HG03103 (cell line): Measurements from ENCODE around the gene SACM1L.
"Not testable (repeated sequence)": the region's sequence is repeated elsewhere in the genome, so short reads cannot be mapped to it uniquely, and the experiment has no call there.

Experiments used
- ATAC-seq: cut with Tn5 transposase; IDR thresholded peaks from one replicate; pipeline ENCODE4 v1.9.1; 2021; ENCODE audit warnings: low read depth; ENCODE audit not compliant: unreplicated experiment

The SACM1L gene

GRCh38 chr3:45666757-45667431 lies 22.3 kb upstream of the SACM1L start:
- ATAC-seq = no peak

- no peak for ATAC-seq
These were observed 21.6 kb upstream of the SACM1L start for GRCh38 chr3:45667569-45667934.

GRCh38 chr3:45670436-45670835 lies 18.8 kb upstream of the SACM1L start:
- no peak for ATAC-seq

- ATAC-seq = no peak
These were observed 18.2 kb upstream of the SACM1L start for GRCh38 chr3:45670991-45671390.

GRCh38 chr3:45673273-45673672 lies 15.9 kb upstream of the SACM1L start:
- ATAC-seq = no peak

DNA sequence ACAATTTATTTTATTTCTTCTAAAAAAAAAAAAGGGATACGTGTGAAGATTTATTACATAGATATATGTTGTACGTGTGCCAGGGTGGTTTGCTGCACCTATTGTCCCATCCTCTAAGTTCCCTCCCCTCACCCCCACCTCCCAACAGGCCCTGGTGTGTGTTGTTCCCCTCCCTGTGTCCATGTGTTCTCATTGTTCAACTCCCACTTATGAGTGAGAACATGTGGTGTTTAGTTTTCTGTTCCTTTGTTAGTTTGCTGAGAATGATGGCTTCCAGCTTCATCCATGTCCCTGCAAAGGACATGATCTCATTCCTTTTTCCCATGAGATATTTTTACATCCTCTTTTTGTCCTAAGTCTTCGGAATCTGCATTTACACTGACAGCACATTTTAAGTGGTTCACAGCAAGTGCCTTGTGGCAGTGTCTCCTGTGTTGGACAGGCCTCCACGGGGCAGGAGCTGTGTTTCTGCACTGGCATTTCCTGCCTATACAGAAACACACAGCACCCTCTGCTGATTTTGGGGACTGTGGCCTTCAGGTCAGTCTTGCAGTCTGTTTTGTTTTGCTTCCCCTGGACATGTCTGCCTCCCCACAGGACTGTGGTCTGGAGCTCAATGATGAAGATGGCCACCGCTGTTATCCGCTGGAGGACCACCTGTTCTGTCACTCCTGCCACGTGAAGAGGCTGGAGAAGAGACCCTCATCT lies 12.7 kb upstream of the SACM1L start:
- no peak for ATAC-seq

- no peak for ATAC-seq
These were observed 12.2 kb upstream of the SACM1L start for GRCh38 chr3:45677033-45677446.

GRCh38 chr3:45677841-45678240 lies 11.4 kb upstream of the SACM1L start:
- ATAC-seq = no peak

DNA sequence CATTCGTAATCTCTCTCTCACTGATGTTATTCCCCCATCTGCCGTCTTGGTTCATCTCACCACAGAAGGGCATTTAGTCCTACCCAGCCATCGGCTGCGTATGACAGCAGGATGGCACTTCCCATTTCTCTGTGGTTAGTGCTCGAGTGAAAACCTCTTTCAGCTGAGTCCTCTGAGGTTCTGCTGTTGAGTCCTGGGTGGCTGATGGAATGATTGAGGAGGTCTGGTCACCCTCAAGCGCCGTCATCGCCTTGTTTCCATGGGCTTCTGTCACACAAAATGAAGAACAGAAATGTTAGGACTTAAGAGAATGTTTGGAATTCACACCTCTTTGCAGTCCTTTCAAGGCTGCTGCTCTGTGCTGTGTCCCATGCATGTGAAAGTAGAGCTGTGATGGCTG lies 9.4 kb upstream of the SACM1L start:
- no peak for ATAC-seq

- no peak for ATAC-seq
These were observed 8.0 kb upstream of the SACM1L start for GRCh38 chr3:45681221-45681620.

GRCh38 chr3:45681846-45682245 lies 7.3 kb upstream of the SACM1L start:
- no peak for ATAC-seq

- no peak for ATAC-seq
These were observed 6.9 kb upstream of the SACM1L start for GRCh38 chr3:45682311-45682710.

GRCh38 chr3:45682786-45683185 lies 6.4 kb upstream of the SACM1L start:
- no peak for ATAC-seq

DNA sequence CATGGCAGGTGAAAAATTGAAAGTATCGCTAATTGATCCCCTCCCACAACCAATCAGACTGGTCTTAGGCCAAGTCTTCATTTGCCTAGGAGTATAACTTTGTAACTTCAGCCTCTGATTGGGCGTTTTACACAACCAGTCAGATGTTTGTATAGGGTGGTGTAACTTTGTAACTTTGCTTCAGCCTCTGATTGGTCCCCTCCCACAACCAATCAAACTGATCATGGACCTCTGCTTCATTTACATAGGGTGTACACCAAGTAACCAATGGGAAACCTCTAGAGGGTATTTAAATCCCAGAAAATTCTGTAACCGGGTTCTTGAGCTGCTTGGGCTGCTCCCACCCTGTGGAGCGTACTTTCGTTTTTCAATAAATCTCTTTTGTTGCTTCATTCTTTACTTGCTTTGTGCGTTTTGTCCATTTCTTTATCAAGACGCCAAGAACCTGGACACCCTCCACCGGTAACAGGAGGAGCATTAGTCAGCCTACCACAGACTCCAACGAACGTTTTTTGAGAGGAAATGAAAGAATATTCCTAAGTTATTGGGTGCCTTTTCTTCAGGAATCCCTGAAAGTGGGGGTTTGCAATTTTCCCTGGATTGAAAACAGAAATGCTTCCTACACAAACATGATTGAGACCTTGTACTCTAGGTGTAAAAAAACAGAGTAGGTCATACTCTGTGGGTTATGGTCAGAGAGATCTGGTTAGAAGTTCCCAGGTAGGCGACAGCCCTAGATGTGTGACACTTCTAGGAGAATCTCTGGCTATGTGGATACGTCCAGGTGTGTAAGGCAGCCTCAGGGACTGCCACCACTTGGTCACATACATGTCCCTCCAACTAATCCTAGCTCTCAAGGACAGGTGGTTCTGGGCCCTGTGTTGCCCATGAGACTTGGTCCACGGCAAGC lies 5.5 kb upstream of the SACM1L start:
- ATAC-seq = no peak

DNA sequence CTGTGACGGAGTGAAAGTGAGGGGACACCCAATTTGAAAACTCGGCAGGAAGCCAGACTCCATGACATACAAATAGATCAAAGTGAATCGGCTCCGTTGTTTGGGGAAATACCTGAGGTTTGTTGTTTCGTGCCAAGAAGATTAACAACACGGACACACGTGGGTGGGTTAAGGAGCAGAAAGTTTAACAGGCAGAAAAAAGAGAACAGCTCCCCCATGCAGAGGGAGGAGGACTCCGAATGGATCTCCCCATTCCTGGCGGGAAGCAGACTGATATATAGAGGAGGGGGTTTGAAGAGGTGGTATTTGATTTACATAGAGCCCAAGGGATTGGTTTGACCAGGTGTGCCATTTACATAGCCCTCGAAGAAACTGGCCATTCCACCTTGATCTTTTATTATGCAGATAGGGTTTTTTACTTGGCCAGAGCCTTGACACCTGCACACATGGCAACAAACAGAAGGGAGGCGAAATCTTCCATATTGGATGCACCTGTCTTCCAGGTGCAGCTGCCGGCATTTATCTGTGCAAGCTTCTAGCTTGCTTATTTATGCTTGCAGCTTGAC lies 4.8 kb upstream of the SACM1L start:
- no peak for ATAC-seq

DNA sequence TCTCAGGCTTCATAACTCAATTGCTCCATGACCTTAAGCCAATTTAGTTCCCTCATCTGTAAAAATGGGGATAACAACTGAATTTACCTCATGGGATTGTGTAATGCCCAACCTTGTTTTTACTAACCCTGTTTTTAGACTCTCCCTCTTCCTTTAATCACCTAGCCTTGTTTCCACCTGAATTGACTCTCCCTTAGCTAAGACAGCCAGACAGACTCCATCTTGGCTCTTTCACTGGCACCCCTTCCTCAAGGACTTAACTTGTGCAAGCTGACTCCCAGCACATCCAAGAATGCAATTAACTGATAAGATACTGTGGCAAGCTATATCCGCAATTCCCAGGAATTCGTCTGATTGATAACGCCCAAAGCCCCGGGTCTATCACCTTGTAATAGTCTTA lies 3.5 kb upstream of the SACM1L start:
- ATAC-seq = not testable (repeated sequence)

- no peak for ATAC-seq
These were observed 2.3 kb upstream of the SACM1L start for GRCh38 chr3:45686850-45687249.

GRCh38 chr3:45687828-45688193 lies 1.4 kb upstream of the SACM1L start:
- ATAC-seq = no peak

GRCh38 chr3:45688194-45688881 lies 858 bp upstream of the SACM1L start:
- no peak for ATAC-seq

- ATAC-seq = no peak
These were observed 570 bp downstream of the SACM1L start for GRCh38 chr3:45689787-45690145.
